Measurements from ENCODE around the gene CPT1A. TPM values are rescaled to one million over a fixed set of nuclear protein-coding genes. Genes with fewer than 3 reads are reported as not detected.

The CPT1A gene
- total and polyA plus RNA-seq, 7 donors = 12.0 to 87.8 (median 33.9) TPM

DNA sequence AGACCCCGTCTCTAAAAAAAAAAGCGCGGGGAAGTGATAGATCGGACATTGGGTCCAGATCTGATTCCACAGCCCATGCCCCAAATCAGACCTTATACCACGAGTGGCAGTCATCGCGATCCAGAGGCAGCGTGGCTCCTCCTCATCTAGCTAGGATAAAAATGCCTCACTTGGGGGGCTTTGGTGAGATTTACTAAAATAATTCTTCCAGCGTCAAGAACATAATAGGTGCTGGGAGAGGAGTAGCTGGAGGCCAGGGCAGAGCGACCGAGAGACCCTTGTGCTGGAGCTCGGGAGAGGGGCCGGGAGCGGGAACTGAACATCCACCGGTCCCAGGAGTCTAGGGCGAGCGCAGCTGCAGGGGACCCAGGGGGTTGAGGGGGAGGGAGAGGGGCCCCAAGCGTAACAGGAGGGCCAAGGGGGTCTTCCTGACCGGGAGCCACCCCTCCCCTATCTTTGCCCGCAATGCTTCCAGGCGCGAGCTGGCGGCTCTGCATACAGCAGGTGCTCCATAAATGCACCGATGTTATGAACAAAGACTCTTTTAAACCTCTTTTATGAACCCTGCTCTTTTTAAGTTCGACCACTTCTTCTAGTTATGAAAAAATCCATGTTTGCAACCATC lies 823 bp upstream of the CPT1A start:
- no peaks in the 10 kb centered on the region for H3K27me3 ChIP-seq
- H3K27ac ChIP-seq = peak overlapping the region; percentile 94 to 98 (median 95)
- peaks cover 0 to 54% (median 49%) of the 10 kb centered on the region in 4 donors for H3K4me1 ChIP-seq
- DNase-seq = no peak
- H3K36me3 ChIP-seq = no peaks in the 10 kb centered on the region
- H3K4me3 ChIP-seq = peak overlapping the region; percentile 31 to 92 (median 81)
- TF ChIP-seq POLR2AphosphoS5 (IDR thresholded peaks at IDR 0.05) (no peak), EP300 (IDR thresholded peaks at IDR 0.05) (no peak), POLR2A (IDR thresholded peaks at IDR 0.05) (no peak)
- TF ChIP-seq, protein P1, sequence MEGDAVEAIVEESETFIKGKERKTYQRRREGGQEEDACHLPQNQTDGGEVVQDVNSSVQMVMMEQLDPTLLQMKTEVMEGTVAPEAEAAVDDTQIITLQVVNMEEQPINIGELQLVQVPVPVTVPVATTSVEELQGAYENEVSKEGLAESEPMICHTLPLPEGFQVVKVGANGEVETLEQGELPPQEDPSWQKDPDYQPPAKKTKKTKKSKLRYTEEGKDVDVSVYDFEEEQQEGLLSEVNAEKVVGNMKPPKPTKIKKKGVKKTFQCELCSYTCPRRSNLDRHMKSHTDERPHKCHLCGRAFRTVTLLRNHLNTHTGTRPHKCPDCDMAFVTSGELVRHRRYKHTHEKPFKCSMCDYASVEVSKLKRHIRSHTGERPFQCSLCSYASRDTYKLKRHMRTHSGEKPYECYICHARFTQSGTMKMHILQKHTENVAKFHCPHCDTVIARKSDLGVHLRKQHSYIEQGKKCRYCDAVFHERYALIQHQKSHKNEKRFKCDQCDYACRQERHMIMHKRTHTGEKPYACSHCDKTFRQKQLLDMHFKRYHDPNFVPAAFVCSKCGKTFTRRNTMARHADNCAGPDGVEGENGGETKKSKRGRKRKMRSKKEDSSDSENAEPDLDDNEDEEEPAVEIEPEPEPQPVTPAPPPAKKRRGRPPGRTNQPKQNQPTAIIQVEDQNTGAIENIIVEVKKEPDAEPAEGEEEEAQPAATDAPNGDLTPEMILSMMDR (IDR thresholded peaks at IDR 0.05) = no peak
- 36 to 72% methylated on average over 25 of the region's 25 CpGs for WGBS, 2 donors
- intact Hi-C loops (cut with DNase I) = loop anchor here (5.0 to 10.0 kb wide), 4 partner anchors 60 to 378 kb away; partner anchors contain the start of genes IGHMBP2, MRGPRF, MRPL21 and PPP6R3
- no peaks in the 10 kb centered on the region for H3K9me3 ChIP-seq

DNA sequence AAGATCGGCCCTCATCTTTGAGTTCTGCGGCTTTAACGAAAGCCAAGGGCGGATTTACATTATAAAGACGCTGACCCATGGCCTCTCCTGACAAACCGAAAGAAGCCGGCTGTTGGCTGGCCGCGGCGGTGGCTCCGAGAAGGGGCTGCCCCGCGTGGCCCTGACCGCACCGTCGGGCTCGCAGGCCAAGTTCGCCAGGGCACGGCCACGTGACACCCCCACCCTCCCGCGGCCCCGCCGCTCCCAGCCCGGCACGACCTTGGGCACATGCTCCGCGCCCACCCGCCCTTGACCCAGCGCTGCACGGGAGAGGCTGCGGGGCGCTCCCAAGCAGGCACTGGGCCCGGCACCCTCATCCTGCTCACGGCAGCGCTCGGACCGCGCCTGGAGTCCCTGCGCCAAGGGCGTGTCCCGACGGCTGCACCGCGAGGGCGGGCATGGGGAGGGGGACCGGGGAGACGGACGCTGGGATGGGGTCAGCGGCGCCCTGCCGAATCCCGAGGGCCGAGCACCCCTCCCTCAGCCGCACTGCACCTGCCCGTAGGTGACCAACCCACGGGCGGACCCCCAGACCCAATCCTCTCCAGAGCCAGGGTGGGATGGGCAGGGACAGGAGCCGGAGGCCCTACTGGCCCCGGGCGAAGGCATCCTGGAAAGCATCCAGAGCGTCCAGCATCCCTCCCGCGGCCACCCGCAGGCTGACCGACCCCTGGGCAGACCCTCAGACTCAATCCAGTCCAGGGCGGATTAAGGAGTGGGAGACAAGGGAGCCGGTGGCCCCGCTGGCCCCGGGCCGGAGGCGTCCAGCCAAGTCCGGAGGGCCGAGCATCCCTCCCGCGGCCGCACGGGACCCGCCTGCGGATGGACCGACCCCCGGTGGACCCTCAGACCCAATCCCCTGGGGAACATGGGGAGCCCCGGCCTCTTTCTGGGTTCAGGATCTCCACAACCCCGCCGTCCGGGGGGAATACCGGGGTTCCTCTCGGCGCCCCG lies 759 bp downstream of the CPT1A start:
- H3K4me1 ChIP-seq = peaks cover 0 to 69% (median 65%) of the 10 kb centered on the region in 4 donors
- peak; percentile 79 for DNase-seq
- TF ChIP-seq POLR2A (IDR thresholded peaks at IDR 0.05) = no peak
- TF ChIP-seq POLR2AphosphoS5 (IDR thresholded peaks at IDR 0.05) = peak in 1 of 4 donors; percentile 48
- peak in 1 of 4 donors; percentile 5 for TF ChIP-seq EP300 (IDR thresholded peaks at IDR 0.05)
- TF ChIP-seq, protein P1 (IDR thresholded peaks at IDR 0.05) = no peak
- no peaks in the 10 kb centered on the region for H3K36me3 ChIP-seq
- no peaks in the 10 kb centered on the region for H3K9me3 ChIP-seq
- WGBS, 2 donors = 1% methylated on average over 90 of the region's 90 CpGs
- H3K4me3 ChIP-seq = peak overlapping the region; percentile 77 to 92 (median 87)
- no peaks in the 10 kb centered on the region for H3K27me3 ChIP-seq
- intact Hi-C loops (cut with DNase I) = loop anchor here (5.0 to 10.0 kb wide), 4 partner anchors 61 to 376 kb away; partner anchors contain the start of genes IGHMBP2, MRGPRF, MRPL21 and PPP6R3
- peak overlapping the region; percentile 94 to 98 (median 95) for H3K27ac ChIP-seq

DNA sequence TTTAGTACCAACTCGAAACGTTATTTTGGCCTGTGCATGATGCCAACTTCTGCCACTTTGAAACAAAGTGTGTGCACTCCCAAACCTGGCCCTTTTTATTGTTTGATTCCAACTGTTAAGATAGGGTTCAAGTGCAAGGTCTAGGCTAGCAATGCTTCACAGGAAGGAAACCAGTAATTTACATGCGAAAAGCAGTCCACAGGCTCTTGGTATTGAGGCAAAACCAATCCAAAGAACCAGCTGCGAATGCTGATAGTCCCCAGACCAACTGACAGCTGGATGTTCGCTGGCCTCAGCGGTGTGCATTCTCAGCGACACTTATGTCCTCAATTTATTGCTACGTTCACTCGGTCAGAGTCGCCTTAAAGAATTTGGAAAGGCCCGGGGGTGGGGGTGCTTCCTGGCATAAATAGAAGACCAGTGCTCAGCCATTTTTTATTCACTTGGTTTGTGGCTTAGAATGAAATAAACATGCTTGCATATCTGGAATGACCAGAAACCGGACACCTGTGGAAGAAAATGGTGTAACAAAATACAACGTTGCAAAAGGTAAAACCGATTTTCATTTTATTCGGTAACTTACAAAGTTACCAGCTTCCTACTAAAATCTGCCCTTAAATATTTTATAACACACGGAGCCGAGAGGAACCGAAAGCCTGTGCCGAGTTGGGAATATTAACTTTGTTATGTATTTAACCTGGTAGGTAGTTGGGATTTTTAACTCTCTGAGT lies 1.6 kb downstream of the CPT1A start:
- Histone ChIP-seq H3K4me3 (peak overlapping the region; percentile 77 to 92 (median 87)), H3K4me1 (peaks cover 0 to 78% (median 72%) of the 10 kb centered on the region in 4 donors), H3K27ac (peak overlapping the region; percentile 94 to 98 (median 95)), H3K27me3 (no peaks in the 10 kb centered on the region), H3K36me3 (no peaks in the 10 kb centered on the region), H3K9me3 (no peaks in the 10 kb centered on the region)
- no peak for DNase-seq
- WGBS, 2 donors = 3 to 8% methylated on average over 19 of the region's 19 CpGs
- intact Hi-C loops (cut with DNase I) = loop anchor here (5.0 to 10.0 kb wide), 4 partner anchors 62 to 375 kb away; partner anchors contain the start of genes IGHMBP2, MRGPRF, MRPL21 and PPP6R3
- TF ChIP-seq, protein P1 (IDR thresholded peaks at IDR 0.05) = no peak
- TF ChIP-seq EP300 (IDR thresholded peaks at IDR 0.05) (no peak), POLR2AphosphoS5 (IDR thresholded peaks at IDR 0.05) (no peak), POLR2A (IDR thresholded peaks at IDR 0.05) (no peak)

All from sigmoid colon (tissue), 7 donors.